ENCODE results near the gene ATP2B2. TPM values are rescaled to one million over a fixed set of nuclear protein-coding genes. Genes with fewer than 3 reads are reported as not detected.

The ATP2B2 gene
- total RNA-seq, 6 experiments from 2014 or later, result 25.9 to 45.1 (median 35.1) TPM

- Histone ChIP-seq H3K27me3 (no peaks in the 10 kb centered on the region), H3K4me3 (no peak within 1 kb of the TSS), H3K9me3 (no peaks in the 10 kb centered on the region), H3K36me3 (peaks cover 0 to 6% (median 0%) of the 10 kb centered on the region in 4 donors), H3K27ac (peak within 1 kb of the TSS in 1 of 3 donors; percentile 16), H3K4me1 (peaks cover 0 to 11% (median 5%) of the 10 kb centered on the region in 4 donors)
- TF ChIP-seq CTCF (IDR thresholded peaks at IDR 0.05) (no peak), POLR2A (IDR thresholded peaks at IDR 0.05) (no peak)
- intact Hi-C loops (cut with DNase I), result no loop called here
- 29% methylated on average over 2 of the region's 12 CpGs for WGBS (ENCODE audit: insufficient coverage, low coverage, low lambda C conversion rate, missing lambda C conversion rate)
- DNase-seq (no peak), ATAC-seq (peak in 3 of 4 donors; percentile 13 to 28 (median 16))
Observed at GRCh38 chr3:10292505-10293419, 212.6 kb downstream of the ATP2B2 start, which contains the start of gene GHRL. Gene GHRL, minus strand, starts transcription at chr3:10292947. Its CDS starts 2,767 bp downstream, at chr3:10290180.

GRCh38 chr3:10291641-10292040, 213.7 kb downstream of the ATP2B2 start:
- TF ChIP-seq POLR2A (IDR thresholded peaks at IDR 0.05) (no peak), CTCF (IDR thresholded peaks at IDR 0.05) (no peak)
- H3K36me3 ChIP-seq, result peaks cover 0 to 11% (median 0%) of the 10 kb centered on the region in 4 donors
- WGBS (ENCODE audit: insufficient coverage, low coverage, low lambda C conversion rate, missing lambda C conversion rate), result 88% methylated on average over 4 of the region's 6 CpGs
- intact Hi-C loops (cut with DNase I), result no loop called here
- ATAC-seq (no peak), DNase-seq (no peak)
- H3K4me1 ChIP-seq, result peaks cover 0 to 6% (median 3%) of the 10 kb centered on the region in 4 donors
- H3K9me3 ChIP-seq, result no peaks in the 10 kb centered on the region
- no peak overlapping the region for H3K27ac ChIP-seq
- H3K4me3 ChIP-seq, result no peak overlapping the region
- H3K27me3 ChIP-seq, result no peaks in the 10 kb centered on the region

GRCh38 chr3:10290481-10291176, 214.8 kb downstream of the ATP2B2 start:
- DNase-seq (no peak), ATAC-seq (no peak)
- Histone ChIP-seq H3K36me3 (peaks cover 0 to 11% (median 0%) of the 10 kb centered on the region in 4 donors), H3K4me3 (no peak overlapping the region), H3K9me3 (no peaks in the 10 kb centered on the region), H3K27ac (no peak overlapping the region), H3K4me1 (no peaks in the 10 kb centered on the region), H3K27me3 (no peaks in the 10 kb centered on the region)
- no peak for TF ChIP-seq CTCF (IDR thresholded peaks at IDR 0.05)
- TF ChIP-seq POLR2A (IDR thresholded peaks at IDR 0.05), result no peak
- WGBS (ENCODE audit: insufficient coverage, low coverage, low lambda C conversion rate, missing lambda C conversion rate), result 87% methylated on average over 11 of the region's 18 CpGs
- intact Hi-C loops (cut with DNase I), result no loop called here

GRCh38 chr3:10289787-10290355, 215.5 kb downstream of the ATP2B2 start:
- H3K27ac ChIP-seq, result no peak overlapping the region
- H3K9me3 ChIP-seq, result no peaks in the 10 kb centered on the region
- no peak overlapping the region for H3K4me3 ChIP-seq
- peaks cover 0 to 11% (median 0%) of the 10 kb centered on the region in 4 donors for H3K36me3 ChIP-seq
- no peaks in the 10 kb centered on the region for H3K4me1 ChIP-seq
- no peak for ATAC-seq
- 87% methylated on average over 4 of the region's 9 CpGs for WGBS (ENCODE audit: insufficient coverage, low coverage, low lambda C conversion rate, missing lambda C conversion rate)
- no peaks in the 10 kb centered on the region for H3K27me3 ChIP-seq
- no peak for TF ChIP-seq POLR2A (IDR thresholded peaks at IDR 0.05)
- no peak for TF ChIP-seq CTCF (IDR thresholded peaks at IDR 0.05)
- intact Hi-C loops (cut with DNase I), result no loop called here
- DNase-seq, result no peak

All from right lobe of liver (tissue), 6 donors.